Effector memory CD8-positive, alpha-beta T cell (primary cell): ENCODE data around the gene PRR11.

Source experiments
- ATAC-seq: fragments of 150-1000 bp; cut with Tn5 transposase; replicated peaks from 2 replicates; pipeline ENCODE4 v1.10.0; 2021; ENCODE audit warnings: mild to moderate bottlenecking, moderate library complexity
- DNase-seq, 3 experiments: peaks; one replicate each; pipeline ENCODE4 v3.0.0; 2021
- H3K27ac Mint-ChIP-seq, 2 donors: one replicate each; pipeline ENCODE4 v1.8.0; 2022; ENCODE audit warnings: mild to moderate bottlenecking in 2 of 2, mixed read lengths in 2 of 2, moderate library complexity in 2 of 2
- H3K27me3 Mint-ChIP-seq, 2 donors: one replicate each; pipeline ENCODE4 v1.8.0; 2022; ENCODE audit warnings: mixed read lengths in 2 of 2
- H3K36me3 Mint-ChIP-seq: one replicate; pipeline ENCODE4 v1.8.0; 2022; ENCODE audit warnings: mild to moderate bottlenecking, moderate library complexity, mixed read lengths; ENCODE audit not compliant: insufficient read depth
- H3K4me1 Mint-ChIP-seq, 2 donors: one replicate each; pipeline ENCODE4 v1.8.0; 2022; ENCODE audit warnings: low read depth in 2 of 2, mixed read lengths in 2 of 2
- H3K4me3 Mint-ChIP-seq, 2 donors: one replicate each; pipeline ENCODE4 v1.8.0; 2022; ENCODE audit warnings: mild to moderate bottlenecking in 2 of 2, mixed read lengths in 2 of 2, moderate library complexity in 2 of 2
- H3K9me3 Mint-ChIP-seq, 2 donors: one replicate each; pipeline ENCODE4 v1.8.0; 2022; ENCODE audit warnings: mixed read lengths in 2 of 2
- total RNA-seq, 9 experiments: gene quantifications; one replicate each; lab custom pipeline; 2026; lab: John Stamatoyannopoulos, UW

The PRR11 gene
- total RNA-seq: 0.40 to 5.4 (median 3.0) reads per million in 9 experiments

GRCh38 chr17:59155439-59156177 is at the start of gene PRR11:
Gene PRR11, plus strand, starts transcription at chr17:59155746. Its CDS starts 14,007 bp downstream, at chr17:59169753.
- Mint-ChIP-seq H3K4me1 (peaks cover 15 to 35% of the 10 kb centered on the region in 2 donors), H3K27ac (no peak within 1 kb of the TSS), H3K4me3 (no peak within 1 kb of the TSS), H3K36me3 (peaks cover 9% of the 10 kb centered on the region), H3K27me3 (no peaks in the 10 kb centered on the region), H3K9me3 (no peaks in the 10 kb centered on the region)
- DNase-seq: peak in 2 of 3 experiments; percentile 89 to 93
- peak; percentile 84 for ATAC-seq

- DNase-seq (peak; percentile 66 to 74 (median 69)), ATAC-seq (peak; percentile 62)
- peak overlapping the region; percentile 96 for H3K27ac Mint-ChIP-seq
- H3K27me3 Mint-ChIP-seq: no peaks in the 10 kb centered on the region
- H3K4me3 Mint-ChIP-seq: peak overlapping the region; percentile 94 to 98
- H3K4me1 Mint-ChIP-seq: peaks cover 20 to 28% of the 10 kb centered on the region in 2 donors
- peaks cover 29% of the 10 kb centered on the region for H3K36me3 Mint-ChIP-seq
- H3K9me3 Mint-ChIP-seq: no peaks in the 10 kb centered on the region
These were observed 49.6 kb upstream of the PRR11 start for GRCh38 chr17:59105852-59106462.

- Mint-ChIP-seq H3K36me3 (peaks cover 26% of the 10 kb centered on the region), H3K9me3 (no peaks in the 10 kb centered on the region), H3K27ac (peak within 1 kb of the TSS; percentile 96), H3K27me3 (no peaks in the 10 kb centered on the region), H3K4me3 (peak within 1 kb of the TSS; percentile 94 to 98), H3K4me1 (peaks cover 17 to 24% of the 10 kb centered on the region in 2 donors)
- ATAC-seq: peak; percentile 92
- DNase-seq: peak; percentile 97 to 98 (median 98)
These were observed 48.9 kb upstream of the PRR11 start, which contains the start of gene TRIM37 for GRCh38 chr17:59106463-59107305. Gene TRIM37, minus strand, starts transcription at chr17:59106880. Its CDS starts 419 bp downstream, at chr17:59106461.

- ATAC-seq (peak; percentile 1), DNase-seq (no peak)
- Mint-ChIP-seq H3K36me3 (peaks cover 28% of the 10 kb centered on the region), H3K27ac (peak overlapping the region in 1 of 2 donors; percentile 96), H3K4me1 (peaks cover 15 to 19% of the 10 kb centered on the region in 2 donors), H3K9me3 (no peaks in the 10 kb centered on the region), H3K4me3 (peak overlapping the region; percentile 94 to 98), H3K27me3 (no peaks in the 10 kb centered on the region)
These were observed 48.3 kb upstream of the PRR11 start for GRCh38 chr17:59107306-59107670.

GRCh38 chr17:59108400-59109102 is 47.0 kb upstream of the PRR11 start:
- Mint-ChIP-seq H3K27me3 (no peaks in the 10 kb centered on the region), H3K4me3 (no peak overlapping the region), H3K9me3 (no peaks in the 10 kb centered on the region), H3K36me3 (peaks cover 22% of the 10 kb centered on the region), H3K27ac (no peak overlapping the region), H3K4me1 (peaks cover 15% of the 10 kb centered on the region in 2 donors)
- no peak for ATAC-seq
- no peak for DNase-seq

GRCh38 chr17:59110973-59111372 is 44.6 kb upstream of the PRR11 start:
- ATAC-seq: no peak
- Mint-ChIP-seq H3K27me3 (no peaks in the 10 kb centered on the region), H3K4me3 (no peak overlapping the region), H3K4me1 (peaks cover under 1 to 10% of the 10 kb centered on the region in 2 donors), H3K27ac (no peak overlapping the region), H3K36me3 (peaks cover 17% of the 10 kb centered on the region), H3K9me3 (no peaks in the 10 kb centered on the region)
- no peak for DNase-seq

- Mint-ChIP-seq H3K27me3 (no peaks in the 10 kb centered on the region), H3K9me3 (no peaks in the 10 kb centered on the region), H3K4me1 (peaks cover 0 to 6% of the 10 kb centered on the region in 2 donors), H3K27ac (no peak overlapping the region), H3K4me3 (no peak overlapping the region), H3K36me3 (peaks cover 11% of the 10 kb centered on the region)
- DNase-seq (no peak), ATAC-seq (no peak)
These were observed 44.0 kb upstream of the PRR11 start for GRCh38 chr17:59111539-59111938.

- H3K4me1 Mint-ChIP-seq: peaks cover 0 to 8% of the 10 kb centered on the region in 2 donors
- H3K27ac Mint-ChIP-seq: peak overlapping the region in 1 of 2 donors; percentile 56
These were observed 40.1 kb upstream of the PRR11 start for GRCh38 chr17:59115474-59115873.

GRCh38 chr17:59121901-59122480 is 33.6 kb upstream of the PRR11 start:
- peaks cover 34% of the 10 kb centered on the region for H3K36me3 Mint-ChIP-seq
- peaks cover 0 to 10% of the 10 kb centered on the region in 2 donors for H3K4me1 Mint-ChIP-seq
- DNase-seq (no peak), ATAC-seq (no peak)
- H3K27ac Mint-ChIP-seq: no peak overlapping the region
- no peaks in the 10 kb centered on the region for H3K27me3 Mint-ChIP-seq
- H3K4me3 Mint-ChIP-seq: no peak overlapping the region
- H3K9me3 Mint-ChIP-seq: no peaks in the 10 kb centered on the region

More at GRCh38 chr17:59115474-59115873, 40.1 kb upstream of the PRR11 start:
- DNase-seq (no peak), ATAC-seq (no peak)
- H3K9me3 Mint-ChIP-seq: no peaks in the 10 kb centered on the region
- H3K4me3 Mint-ChIP-seq: no peak overlapping the region
- H3K27me3 Mint-ChIP-seq: no peaks in the 10 kb centered on the region
- H3K36me3 Mint-ChIP-seq: peaks cover 19% of the 10 kb centered on the region

GRCh38 chr17:59124665-59125064 is 30.9 kb upstream of the PRR11 start:
- peaks cover 28% of the 10 kb centered on the region for H3K36me3 Mint-ChIP-seq
- no peaks in the 10 kb centered on the region for H3K9me3 Mint-ChIP-seq
- peaks cover 0 to 8% of the 10 kb centered on the region in 2 donors for H3K4me1 Mint-ChIP-seq
- H3K27ac Mint-ChIP-seq: no peak overlapping the region
- no peak overlapping the region for H3K4me3 Mint-ChIP-seq
- no peak for ATAC-seq
- no peak for DNase-seq
- no peaks in the 10 kb centered on the region for H3K27me3 Mint-ChIP-seq

- ATAC-seq: no peak
- Mint-ChIP-seq H3K9me3 (no peaks in the 10 kb centered on the region), H3K27ac (peak overlapping the region in 1 of 2 donors; percentile 7)
These were observed 28.6 kb upstream of the PRR11 start for GRCh38 chr17:59126809-59127417.

GRCh38 chr17:59129814-59130213 is 25.7 kb upstream of the PRR11 start:
- DNase-seq: no peak
- Mint-ChIP-seq H3K27me3 (no peaks in the 10 kb centered on the region), H3K36me3 (peaks cover 8% of the 10 kb centered on the region), H3K4me3 (no peak overlapping the region), H3K4me1 (peaks cover 0 to 15% of the 10 kb centered on the region in 2 donors), H3K9me3 (no peaks in the 10 kb centered on the region), H3K27ac (no peak overlapping the region)
- no peak for ATAC-seq

More at GRCh38 chr17:59126809-59127417, 28.6 kb upstream of the PRR11 start:
- Mint-ChIP-seq H3K4me1 (peaks cover 0 to 8% of the 10 kb centered on the region in 2 donors), H3K36me3 (peaks cover 21% of the 10 kb centered on the region), H3K27me3 (no peaks in the 10 kb centered on the region), H3K4me3 (no peak overlapping the region)
- DNase-seq: no peak
